ENCODE results near the gene CDK14. TPM values are rescaled to one million over a fixed set of nuclear protein-coding genes. Genes with fewer than 3 reads are reported as not detected.

CDK14 gene
- total RNA-seq, 1 donor from 2014 or later: 23.5 TPM

DNA sequence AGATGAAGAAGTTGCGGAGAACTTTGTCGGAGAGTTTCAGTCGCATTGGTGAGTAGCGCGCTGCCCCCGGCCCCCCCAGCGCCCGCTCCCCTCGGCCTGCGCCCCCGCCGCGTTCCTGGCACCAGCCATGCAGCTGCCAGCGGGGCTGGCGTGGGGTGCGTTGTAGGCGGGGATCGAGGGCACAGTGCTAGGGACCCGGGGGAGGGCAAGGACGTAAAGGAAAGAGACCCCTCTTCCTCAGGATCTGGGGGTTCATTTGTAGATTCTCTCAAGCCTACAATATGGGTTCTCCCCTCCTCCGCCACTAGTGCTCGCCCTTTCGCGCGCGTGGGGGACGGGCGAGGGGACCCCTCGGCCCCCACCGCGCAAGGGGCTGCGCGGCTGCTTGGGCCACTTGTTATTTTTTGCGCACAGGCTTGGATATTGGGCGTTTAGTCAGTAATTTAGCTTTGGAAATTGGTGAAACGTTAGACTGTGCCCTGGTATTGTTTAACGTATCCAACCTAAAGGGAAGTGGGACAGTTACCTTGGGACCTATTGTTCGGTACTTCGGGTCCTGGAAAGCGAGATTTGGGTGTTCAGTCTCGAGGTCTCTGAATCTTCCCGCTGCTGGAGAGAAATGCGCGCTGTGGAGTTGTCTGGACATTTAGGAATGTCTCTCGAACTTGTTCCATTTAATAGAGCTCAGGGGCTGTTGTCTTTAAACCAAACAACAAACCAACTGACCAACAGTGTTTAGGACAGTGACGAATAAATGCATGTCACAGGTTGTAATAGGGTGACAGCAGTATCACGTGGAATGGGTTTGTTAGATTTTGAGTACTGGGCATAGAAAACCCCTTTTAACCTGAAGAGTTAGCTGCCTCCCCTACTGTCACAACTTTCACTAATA, 796 bp downstream of the CDK14 start:
- no peak for DNase-seq (ENCODE audit: low spot score)

DNA sequence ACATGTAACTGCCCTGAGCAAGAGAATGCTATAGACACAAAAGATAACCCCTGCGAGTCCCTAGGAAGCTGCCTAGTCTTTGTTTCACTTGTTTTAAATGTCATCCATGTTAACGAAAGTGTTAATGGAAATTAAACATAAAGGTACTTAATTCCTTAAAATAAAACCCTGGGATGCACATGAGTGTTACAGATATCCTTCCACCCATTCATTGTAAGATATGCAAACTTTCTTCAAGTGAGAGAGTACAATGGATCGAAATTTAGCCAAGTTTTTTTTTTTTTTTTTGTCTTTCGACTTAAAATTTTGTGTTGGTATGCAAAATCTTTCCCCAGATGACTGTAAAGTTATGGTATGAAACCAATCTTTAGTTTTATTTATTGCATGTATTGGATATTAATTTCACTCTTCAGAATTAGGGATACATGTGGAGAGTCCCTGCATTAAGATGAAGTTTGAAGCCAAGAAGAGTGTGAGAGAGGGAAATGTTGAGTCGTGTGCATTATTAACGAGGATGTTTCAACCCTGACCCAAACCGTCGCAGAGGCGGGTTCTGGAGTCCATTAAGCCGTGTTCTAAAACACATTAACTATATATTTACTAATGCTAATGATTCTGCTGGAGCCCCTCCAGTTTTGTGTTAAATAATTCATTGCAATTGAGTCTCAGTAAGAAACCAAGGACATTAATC, 1.6 kb downstream of the CDK14 start:
- no peak for DNase-seq (ENCODE audit: low spot score)

DNA sequence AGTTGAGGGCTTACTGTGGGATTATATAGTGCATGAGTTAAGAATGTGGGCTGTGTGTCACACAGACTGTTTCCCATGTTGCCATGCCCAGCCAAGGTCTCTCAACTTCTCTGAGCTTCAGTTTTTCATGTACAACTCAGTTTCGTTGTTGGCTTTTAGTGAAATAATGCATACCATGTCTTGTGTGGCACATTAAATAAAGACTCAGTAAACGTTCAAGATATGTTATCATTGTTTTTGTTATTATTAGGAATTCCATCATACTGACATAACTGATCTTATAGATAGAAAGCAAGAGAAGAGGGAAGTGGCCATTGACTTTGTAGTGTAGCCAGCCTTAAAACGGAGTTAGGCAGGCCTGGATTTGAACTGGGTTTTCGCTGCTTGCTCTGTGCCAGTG, 2.9 kb downstream of the CDK14 start:
- DNase-seq (ENCODE audit: low spot score): no peak

DNA sequence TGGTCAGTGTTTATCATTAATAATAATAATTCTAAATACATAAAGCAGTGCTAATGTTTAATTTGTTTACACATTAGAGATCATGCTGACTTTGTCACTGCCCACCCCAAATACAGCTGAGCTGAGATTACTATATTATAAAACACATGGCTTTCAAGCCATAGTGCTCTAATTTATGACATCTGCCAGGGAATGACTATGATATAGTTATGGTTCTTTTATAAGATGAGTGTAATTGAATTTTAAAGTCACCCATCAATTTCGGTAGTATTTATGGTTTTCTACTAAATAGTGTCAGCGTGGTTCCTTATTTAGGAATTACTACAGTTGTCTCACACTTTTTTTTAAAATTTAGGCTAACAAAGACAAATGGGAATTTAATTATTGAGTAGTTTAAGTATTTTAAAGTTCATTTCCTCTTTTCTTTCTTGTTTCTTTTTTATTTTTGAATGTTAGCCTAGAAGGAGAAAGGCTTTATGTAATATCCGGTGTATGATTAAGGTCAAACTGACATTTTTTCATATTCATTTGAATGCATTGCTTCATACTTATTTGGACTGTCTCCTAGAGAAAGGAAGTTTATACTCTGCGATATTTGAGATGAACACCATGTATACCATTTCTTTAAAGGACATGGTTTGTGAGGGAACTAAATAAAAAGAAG, 3.9 kb downstream of the CDK14 start:
- DNase-seq (ENCODE audit: low spot score): no peak

DNA sequence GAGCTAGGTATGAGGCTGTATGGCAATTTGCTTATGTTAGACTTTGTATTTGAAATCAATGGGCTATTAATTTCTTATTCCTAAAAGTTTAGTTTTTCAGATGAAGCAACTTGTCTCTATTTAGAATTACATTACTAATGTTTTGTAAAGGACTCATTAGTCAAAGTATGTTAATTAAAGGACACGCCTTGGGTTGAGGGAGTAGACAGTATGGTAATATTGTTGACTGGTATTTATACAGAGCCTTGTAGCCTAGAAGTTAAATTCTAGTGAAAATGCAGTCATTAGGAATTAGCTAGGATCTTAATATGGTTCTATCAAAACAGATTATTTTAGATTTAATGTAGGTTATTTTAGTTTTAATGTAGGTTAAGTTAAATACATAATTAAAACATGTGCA, 6.2 kb downstream of the CDK14 start:
- no peak for DNase-seq (ENCODE audit: low spot score)

DNA sequence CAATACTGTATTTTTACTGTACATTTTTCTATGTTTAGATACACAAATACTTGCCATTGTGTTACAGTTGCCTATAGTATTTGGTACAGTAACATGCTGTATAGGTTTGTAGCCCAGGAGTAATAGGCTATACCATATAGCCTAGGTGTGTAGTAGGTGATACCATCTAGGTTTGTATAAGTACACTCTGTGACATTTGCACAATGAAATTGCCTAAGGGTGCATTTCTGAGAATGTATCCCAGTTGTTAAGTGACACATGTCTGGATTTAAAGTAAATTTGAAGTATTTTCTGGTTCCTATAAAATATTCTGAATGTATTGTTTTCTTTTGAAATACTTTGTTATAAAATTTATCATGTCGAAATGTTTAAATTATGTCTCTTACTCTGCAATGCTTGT, 7.2 kb downstream of the CDK14 start:
- DNase-seq (ENCODE audit: low spot score): no peak

DNA sequence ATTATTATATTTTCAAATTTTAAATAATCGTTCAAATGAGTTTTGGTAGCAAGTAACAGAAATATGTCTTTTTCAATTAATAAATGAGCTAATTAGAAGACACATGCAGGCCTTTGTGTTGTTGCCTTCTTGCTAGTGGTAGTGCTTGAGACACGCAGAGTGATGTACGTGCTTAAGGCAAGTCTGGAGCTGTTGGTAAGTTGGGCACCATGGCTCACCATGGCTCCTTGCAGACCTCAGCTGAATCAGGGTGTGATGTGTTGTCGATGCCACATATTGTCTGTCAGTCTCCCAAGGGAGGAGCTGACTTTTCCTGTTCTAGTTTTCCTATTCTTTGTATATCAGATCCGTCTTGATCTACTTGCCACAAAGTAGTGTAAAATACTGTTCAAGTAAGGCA, 8.3 kb downstream of the CDK14 start:
- DNase-seq (ENCODE audit: low spot score): no peak

DNA sequence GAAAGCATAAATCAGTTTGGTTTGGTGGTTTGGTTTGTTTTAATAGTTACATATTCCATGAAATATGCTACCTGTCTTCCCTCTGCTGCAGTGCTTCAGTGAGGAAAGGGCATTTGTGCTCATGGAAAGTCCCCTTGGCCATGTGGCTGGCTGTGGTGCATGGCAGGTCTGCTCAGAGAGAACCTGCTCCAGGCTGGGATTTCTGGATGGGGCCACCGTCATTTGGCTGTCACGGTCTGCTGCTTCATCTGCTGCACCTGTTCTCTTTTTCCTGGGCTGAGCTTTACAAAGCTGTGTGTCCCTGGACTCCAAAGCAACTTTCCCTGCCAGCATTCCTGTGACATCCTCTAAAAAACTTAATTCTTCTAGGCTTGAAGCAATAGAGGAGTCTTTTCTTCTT, 8.9 kb downstream of the CDK14 start:
- no peak for DNase-seq (ENCODE audit: low spot score)

DNA sequence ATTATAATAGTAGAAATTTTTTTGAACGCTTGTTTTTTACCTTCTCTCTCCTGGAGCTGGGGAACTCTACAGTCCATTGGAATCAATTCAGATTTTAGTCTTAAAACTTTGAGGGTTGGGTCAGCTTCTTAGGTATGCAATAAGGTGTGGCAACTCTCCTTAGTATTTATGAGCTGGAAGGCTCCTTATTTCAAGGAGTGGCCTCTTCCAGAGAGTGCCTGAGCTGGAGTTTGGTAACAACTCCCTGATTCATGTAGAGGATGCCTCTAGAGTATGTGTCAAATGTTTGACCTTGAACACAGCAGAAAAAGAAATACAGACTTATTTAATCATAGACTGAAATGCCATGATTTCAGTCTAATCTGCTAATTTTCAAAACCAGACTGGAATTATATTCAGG, 11.1 kb downstream of the CDK14 start:
- DNase-seq (ENCODE audit: low spot score): no peak

DNA sequence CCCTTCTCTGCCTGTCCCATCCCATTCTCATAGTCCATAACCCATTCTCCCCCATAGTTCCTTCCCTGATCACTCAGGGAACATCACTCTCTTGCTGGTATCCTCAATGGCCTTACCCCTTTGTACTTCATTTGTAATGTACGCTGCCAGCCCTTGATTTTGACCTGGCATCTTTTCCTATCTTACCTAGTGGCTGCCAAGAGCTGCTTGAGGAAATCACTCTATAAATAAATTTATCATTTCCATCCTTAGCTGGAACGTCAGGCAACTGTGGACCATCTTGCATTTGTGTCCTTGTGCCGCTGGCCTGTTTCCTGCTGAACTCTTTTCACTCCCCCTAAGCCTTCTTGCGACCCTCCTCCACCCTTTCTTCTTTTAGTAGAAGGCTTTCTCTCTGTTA, 14.0 kb downstream of the CDK14 start:
- no peak for DNase-seq (ENCODE audit: low spot score)

DNA sequence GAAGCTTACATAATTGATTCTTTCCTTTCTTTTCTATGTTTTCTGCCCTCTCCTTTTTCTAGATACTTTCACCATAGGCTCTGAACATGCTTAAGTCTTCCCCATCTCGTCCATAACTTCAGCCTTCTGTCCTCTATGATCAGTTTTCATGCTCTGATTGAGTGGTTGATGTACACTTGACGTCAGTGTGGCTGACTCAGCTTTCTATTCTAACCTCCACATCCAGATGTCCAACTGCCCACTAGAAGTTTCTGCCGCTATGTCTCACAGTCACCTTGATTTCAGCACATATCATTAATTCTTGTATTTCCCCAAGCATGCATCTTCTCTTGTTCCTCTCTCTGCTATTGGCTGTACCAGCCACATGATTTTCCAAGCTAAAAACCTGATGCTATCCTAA, 15.0 kb downstream of the CDK14 start:
- DNase-seq (ENCODE audit: low spot score): no peak

DNA sequence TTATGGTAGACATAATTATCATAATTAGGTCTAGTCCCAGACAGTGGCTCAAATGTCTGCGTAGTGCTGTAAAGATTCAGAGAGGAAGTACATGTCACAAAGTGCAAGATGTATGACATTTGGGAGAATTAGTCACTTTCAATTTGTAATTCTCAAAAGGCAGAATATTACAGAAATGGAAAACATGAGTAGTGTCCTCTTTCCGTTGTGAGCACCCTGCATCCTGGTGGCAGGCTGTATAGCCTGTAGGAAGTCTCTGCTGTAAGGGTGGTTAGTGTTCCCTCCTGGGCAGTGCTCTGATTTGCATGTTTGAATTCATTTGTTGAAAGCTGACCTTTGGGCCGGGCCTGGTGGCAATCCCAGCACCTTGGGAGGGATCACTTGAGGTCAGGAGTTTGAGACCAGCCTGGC, 17.0 kb downstream of the CDK14 start:
- DNase-seq (ENCODE audit: low spot score): no peak

DNA sequence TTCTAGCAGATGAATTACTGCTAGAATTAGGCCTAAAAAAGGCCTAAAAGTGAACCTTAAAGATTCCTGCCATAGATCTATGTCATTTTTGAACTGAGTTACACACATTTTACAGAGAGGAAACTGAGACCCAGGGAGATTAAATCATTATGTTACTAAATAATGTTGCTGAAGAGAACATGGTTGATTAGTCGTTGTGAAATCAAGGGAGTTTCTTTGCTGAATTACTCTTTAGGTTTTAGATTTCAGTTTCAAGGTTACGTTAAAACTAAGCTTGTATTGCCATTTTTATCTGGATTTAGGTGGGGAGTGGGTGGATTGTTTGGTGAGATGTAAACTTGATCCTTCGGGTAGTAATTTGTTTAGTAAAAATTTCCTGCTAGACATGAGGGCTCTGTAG, 21.3 kb downstream of the CDK14 start:
- no peak for DNase-seq (ENCODE audit: low spot score)

DNA sequence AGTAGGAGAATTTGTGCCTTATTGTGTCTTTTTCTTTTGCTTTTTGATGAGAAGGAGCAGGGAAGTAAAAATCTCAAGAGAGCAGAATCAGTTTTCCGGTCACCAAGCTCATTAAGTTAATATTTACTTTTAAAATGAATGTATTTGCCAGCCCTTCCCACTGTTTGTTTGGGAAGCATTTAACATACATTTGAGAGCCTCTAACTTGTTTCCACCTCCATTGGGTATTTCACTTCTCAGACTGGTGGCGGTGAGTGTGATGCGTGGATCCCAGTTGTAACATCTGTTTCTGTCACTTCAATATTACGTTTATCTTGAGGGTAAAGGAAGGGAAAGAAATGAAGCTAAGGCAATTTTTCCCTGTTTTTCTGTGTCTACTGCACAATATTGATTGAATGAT, 22.8 kb downstream of the CDK14 start:
- DNase-seq (ENCODE audit: low spot score): no peak

DNA sequence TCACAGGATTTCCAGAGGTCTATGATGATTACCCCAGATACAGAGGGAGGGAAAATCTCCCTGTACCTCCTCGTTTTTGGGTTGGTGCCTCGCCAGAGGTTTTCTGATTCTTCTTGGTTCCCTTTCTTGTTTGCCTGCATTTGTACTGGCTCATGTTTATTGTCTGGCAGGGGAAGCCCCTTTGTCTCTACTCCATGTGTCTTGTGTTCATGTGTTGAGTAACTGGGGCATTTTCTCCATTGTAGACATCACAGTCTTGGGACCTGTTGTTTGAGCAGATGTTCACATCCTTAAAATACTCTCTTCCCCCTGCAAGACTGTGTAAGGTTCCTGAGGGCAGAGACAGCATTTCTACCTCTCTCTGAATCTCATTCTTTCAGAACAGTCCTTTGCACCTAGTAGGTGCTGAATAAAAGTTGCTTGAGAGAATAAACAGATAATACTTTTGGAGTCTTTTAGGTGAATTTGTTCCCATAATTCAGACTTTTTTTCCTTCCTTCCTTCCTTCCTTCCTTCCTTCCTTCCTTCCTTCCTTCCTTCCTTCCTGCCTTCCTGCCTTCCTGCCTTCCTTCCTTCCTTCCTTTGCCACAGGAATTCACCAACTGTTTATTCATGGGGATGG, 25.1 kb downstream of the CDK14 start:
- DNase-seq (ENCODE audit: low spot score): no peak

DNA sequence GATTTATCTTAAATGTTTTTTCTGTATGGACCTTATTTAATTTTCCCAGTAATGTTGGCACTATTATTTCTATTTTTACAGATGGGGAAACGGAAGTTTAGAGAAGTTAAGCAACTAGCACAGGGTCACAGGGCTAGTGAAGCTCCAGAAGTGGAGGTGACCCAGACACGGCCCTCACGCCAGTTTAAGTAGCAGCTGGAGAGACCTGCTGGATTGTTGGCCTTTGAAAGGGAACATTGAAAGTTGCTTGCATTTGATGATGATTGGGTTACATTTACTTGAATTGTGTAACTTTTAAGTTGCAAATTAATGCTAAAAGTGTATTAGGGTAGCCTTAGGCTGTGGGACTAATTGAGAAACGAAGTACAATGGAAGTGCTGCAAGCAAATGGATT, 25.6 kb downstream of the CDK14 start:
- no peak for DNase-seq (ENCODE audit: low spot score)

DNA sequence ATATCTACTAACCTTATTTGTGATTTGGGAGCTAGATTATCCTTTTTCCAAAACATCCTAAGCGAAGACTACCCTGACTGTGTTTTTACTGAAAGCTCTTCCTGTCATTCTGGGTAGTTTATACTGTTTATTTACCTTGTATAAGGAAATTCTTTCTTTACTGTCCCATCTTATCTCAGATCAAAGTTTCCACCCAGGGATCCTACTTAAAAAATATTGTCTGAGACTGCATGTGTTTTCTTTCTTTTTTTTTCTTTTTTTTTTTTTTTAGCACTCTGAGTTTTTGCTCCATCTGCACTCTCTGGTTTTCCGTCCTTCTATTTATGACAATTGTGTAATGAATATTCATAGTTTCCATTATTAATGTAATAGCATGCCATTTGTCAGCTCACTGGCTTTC, 26.5 kb downstream of the CDK14 start:
- no peak for DNase-seq (ENCODE audit: low spot score)

DNA sequence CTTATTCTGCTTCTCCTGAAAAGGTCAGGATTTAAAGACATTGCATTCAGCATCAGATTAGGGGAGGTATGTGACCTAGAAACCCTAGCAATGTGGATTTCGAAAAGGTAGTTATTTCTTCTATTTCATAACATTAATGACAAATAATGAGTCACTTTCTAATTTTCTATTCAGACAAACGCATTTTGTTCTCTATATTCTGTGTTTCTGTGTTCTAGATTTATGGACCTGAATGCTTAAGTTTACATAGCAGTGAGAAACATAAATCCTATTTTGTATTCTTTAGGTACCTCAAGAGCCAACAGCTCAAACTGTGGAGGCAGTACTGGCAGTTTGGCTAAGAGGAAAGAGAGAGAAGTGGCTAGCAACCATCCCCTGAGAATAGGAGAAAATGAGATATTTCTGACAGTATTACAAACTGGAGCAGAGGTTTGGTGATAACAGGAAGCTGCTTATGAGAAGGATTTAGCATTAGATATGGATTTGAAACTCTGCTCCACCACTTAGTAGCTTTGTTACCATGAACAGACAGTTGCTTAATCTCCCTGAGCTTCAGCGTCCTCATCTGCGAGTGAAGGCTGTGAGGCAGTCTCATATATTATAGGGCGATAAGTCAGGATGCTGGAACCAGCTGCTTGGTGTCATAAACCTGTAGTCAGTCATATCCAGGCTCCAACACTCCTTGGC, 28.2 kb downstream of the CDK14 start:
- no peak for DNase-seq (ENCODE audit: low spot score)

DNA sequence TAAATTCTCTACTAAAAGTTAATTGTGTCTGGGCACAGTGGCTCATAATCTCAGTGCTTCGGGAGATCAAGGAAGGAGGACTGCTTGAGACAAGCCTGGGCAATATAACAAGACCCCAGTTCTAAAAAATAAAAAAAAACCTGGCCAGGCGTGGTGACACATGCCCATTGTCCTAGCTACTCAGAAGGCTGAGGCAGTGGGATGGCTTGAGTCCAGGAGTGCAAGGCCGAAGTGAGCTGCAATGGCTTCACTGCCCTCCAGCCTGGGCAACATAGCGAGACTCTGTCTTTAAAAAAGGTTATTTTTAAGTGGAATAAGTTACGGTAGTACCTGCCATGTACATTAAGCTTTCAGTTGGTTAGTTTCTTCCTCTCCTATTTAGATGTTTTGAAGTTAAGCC, 28.9 kb downstream of the CDK14 start:
- no peak for DNase-seq (ENCODE audit: low spot score)

DNA sequence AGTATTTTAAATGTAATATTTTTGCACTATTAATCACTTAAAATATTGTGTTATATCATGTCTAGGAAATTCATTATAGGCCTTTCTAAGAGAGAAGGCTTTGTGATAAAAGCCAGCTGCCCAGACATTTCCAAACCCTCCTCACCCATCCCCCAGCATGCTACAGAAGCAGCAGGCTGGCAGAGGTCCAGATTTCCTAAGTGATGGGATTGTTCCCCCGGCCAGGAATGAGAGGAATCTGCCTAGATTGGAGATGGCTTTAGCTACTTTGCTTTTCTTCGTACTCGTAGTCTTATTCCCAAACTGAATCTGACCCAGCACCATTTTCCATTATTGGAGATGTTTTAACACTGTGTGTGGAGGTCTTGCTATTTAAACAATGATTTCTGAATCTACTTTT, 29.4 kb downstream of the CDK14 start:
- DNase-seq (ENCODE audit: low spot score): no peak

DNA sequence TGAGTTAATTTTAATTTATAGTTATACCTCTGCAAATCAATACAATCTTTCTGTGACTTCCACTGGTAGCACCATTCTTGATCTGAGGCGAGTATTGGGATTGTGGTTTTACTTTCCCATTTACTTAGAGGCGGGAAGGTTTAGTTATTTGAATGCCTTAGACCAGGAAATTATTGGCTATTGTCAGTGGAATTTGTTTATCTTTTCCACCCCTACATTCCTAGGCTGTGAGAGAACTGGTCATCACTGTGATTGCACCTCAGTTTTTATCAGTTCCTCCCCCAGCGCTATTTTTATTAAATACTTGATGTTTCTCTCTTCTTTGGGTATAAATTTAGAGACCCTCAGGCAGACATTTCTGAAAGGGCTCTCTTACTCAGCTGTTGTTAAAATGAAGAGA, 29.9 kb downstream of the CDK14 start:
- no peak for DNase-seq (ENCODE audit: low spot score)

Measured in ureter (tissue), 1 donor.